ENCODE results near the gene HERPUD2.
"Not testable (repeated sequence)": the region's sequence is repeated elsewhere in the genome, so short reads cannot be mapped to it uniquely, and the experiment has no call there.

The HERPUD2 gene

GRCh38 chr7:35677582-35678356, 17.2 kb downstream of the HERPUD2 start:
- DNase-seq (ENCODE audit: low read depth): no peak

GRCh38 chr7:35676211-35676610, 18.7 kb downstream of the HERPUD2 start:
- no peak for DNase-seq (ENCODE audit: low read depth)

- DNase-seq (ENCODE audit: low read depth): no peak
Observed at GRCh38 chr7:35670856-35671569, 23.9 kb downstream of the HERPUD2 start.

- not testable (repeated sequence) for DNase-seq (ENCODE audit: low read depth)
Observed at GRCh38 chr7:35660411-35660810, 34.5 kb downstream of the HERPUD2 start.

GRCh38 chr7:35658606-35659201, 36.2 kb downstream of the HERPUD2 start:
- no peak for DNase-seq (ENCODE audit: low read depth)

- no peak for DNase-seq (ENCODE audit: low read depth)
Observed at GRCh38 chr7:35657125-35657524, 37.8 kb downstream of the HERPUD2 start.

GRCh38 chr7:35654558-35654957, 40.4 kb downstream of the HERPUD2 start:
- DNase-seq (ENCODE audit: low read depth): not testable (repeated sequence)

- DNase-seq (ENCODE audit: low read depth): no peak
Observed at GRCh38 chr7:35652124-35652523, 42.8 kb downstream of the HERPUD2 start.

GRCh38 chr7:35650751-35651150, 44.2 kb downstream of the HERPUD2 start:
- DNase-seq (ENCODE audit: low read depth): no peak

- DNase-seq (ENCODE audit: low read depth): no peak
Observed at GRCh38 chr7:35649711-35650110, 45.2 kb downstream of the HERPUD2 start.

- no peak for DNase-seq (ENCODE audit: low read depth)
Observed at GRCh38 chr7:35648367-35648766, 46.6 kb downstream of the HERPUD2 start.

- no peak for DNase-seq (ENCODE audit: low read depth)
Observed at GRCh38 chr7:35647171-35647574, 47.8 kb downstream of the HERPUD2 start.

GRCh38 chr7:35646289-35647023, 48.5 kb downstream of the HERPUD2 start:
- no peak for DNase-seq (ENCODE audit: low read depth)

GRCh38 chr7:35645691-35646090, 49.2 kb downstream of the HERPUD2 start:
- DNase-seq (ENCODE audit: low read depth): no peak

- no peak for DNase-seq (ENCODE audit: low read depth)
Observed at GRCh38 chr7:35630024-35630972, 64.6 kb downstream of the HERPUD2 start.

GRCh38 chr7:35624299-35625186, 70.4 kb downstream of the HERPUD2 start:
- peak; percentile 7 for DNase-seq (ENCODE audit: low read depth)

GRCh38 chr7:35623381-35623780, 71.6 kb downstream of the HERPUD2 start:
- DNase-seq (ENCODE audit: low read depth): no peak

- DNase-seq (ENCODE audit: low read depth): no peak
Observed at GRCh38 chr7:35619863-35620262, 75.1 kb downstream of the HERPUD2 start.

GRCh38 chr7:35617041-35617440, 77.9 kb downstream of the HERPUD2 start:
- DNase-seq (ENCODE audit: low read depth): no peak

- no peak for DNase-seq (ENCODE audit: low read depth)
Observed at GRCh38 chr7:35613150-35613549, 81.8 kb downstream of the HERPUD2 start.

Data from activated T-cell treated with anti-CD3 and anti-CD28 coated beads for 1 hour (primary cell).